GM23248 (cell line): ENCODE measurements around the gene RPS6KA4. TPM values are rescaled to one million over a fixed set of nuclear protein-coding genes. Genes with fewer than 3 reads are reported as not detected.

Source experiments
- DNase-seq: peaks from one replicate; pipeline ENCODE4 v3.0.0-alpha.2; 2015
- H2AFZ ChIP-seq: fragments of 200-600 bp; sonication (generic); 2 replicates; pipeline ENCODE4 v1.6.1; 2016; ENCODE audit warnings: antibody characterized with exemption
- H3F3A ChIP-seq: fragments of 200-600 bp; sonication (generic); 2 replicates; pipeline ENCODE4 v1.6.1; 2016; ENCODE audit warnings: mild to moderate bottlenecking, antibody characterized with exemption, mixed run types; ENCODE audit not compliant: insufficient read depth
- H3K27ac ChIP-seq: fragments of 200-600 bp; sonication (generic); 2 replicates; pipeline ENCODE4 v1.5.1; 2016; ENCODE audit warnings: mild to moderate bottlenecking
- H3K27me3 ChIP-seq: fragments of 200-600 bp; sonication (generic); replicated peaks from 2 replicates; pipeline ENCODE4 v1.6.1; 2016; ENCODE audit warnings: mild to moderate bottlenecking; ENCODE audit not compliant: insufficient read depth
- H3K36me3 ChIP-seq: fragments of 200-600 bp; sonication (generic); 2 replicates; pipeline ENCODE4 v1.6.1; 2016; ENCODE audit warnings: low read depth, mild to moderate bottlenecking
- H3K4me1 ChIP-seq: fragments of 200-600 bp; sonication (generic); 2 replicates; pipeline ENCODE4 v1.6.1; 2016; ENCODE audit warnings: mild to moderate bottlenecking; ENCODE audit not compliant: insufficient read depth
- H3K4me2 ChIP-seq: fragments of 200-600 bp; sonication (generic); one replicate; pipeline ENCODE4 v1.6.1; 2016; ENCODE audit warnings: mild to moderate bottlenecking; ENCODE audit not compliant: unreplicated experiment
- H3K4me3 ChIP-seq: fragments of 200-600 bp; sonication (generic); 2 replicates; pipeline ENCODE4 v1.5.1; 2016; ENCODE audit warnings: mild to moderate bottlenecking
- H3K79me2 ChIP-seq: fragments of 200-600 bp; sonication (generic); 2 replicates; pipeline ENCODE4 v1.6.1; 2016; ENCODE audit warnings: mild to moderate bottlenecking; ENCODE audit not compliant: insufficient read depth
- H3K9ac ChIP-seq: fragments of 200-600 bp; sonication (generic); 2 replicates; pipeline ENCODE4 v1.6.1; 2016; ENCODE audit warnings: mild to moderate bottlenecking
- H3K9me2 ChIP-seq: fragments of 200-600 bp; sonication (generic); 2 replicates; pipeline ENCODE4 v1.6.1; 2016; ENCODE audit warnings: mixed run types, mild to moderate bottlenecking, moderate library complexity; ENCODE audit not compliant: insufficient read depth
- H3K9me3 ChIP-seq: fragments of 200-600 bp; sonication (generic); one replicate; pipeline ENCODE4 v1.6.1; 2017; ENCODE audit warnings: low read depth
- H4K20me1 ChIP-seq: fragments of 200-600 bp; sonication (generic); 2 replicates; pipeline ENCODE4 v1.6.0; 2016; ENCODE audit not compliant: insufficient read depth
- EZH2 ChIP-seq: fragments of 200-600 bp; sonication (generic); IDR thresholded peaks from 2 replicates; pipeline ENCODE4 v1.6.1; 2018; ENCODE audit warnings: antibody characterized with exemption, mild to moderate bottlenecking; ENCODE audit not compliant: insufficient read depth, poor library complexity, severe bottlenecking
- EZH2phosphoT487 ChIP-seq: fragments of 200-600 bp; sonication (generic); IDR thresholded peaks from 2 replicates; pipeline ENCODE4 v1.6.1; 2018; ENCODE audit warnings: antibody characterized with exemption, moderate library complexity, mild to moderate bottlenecking, low read depth; ENCODE audit not compliant: insufficient read depth
- WGBS, 2 experiments: methylation state at CpG; one replicate each; pipeline ENCODE4 v1.1.6; 2015 to 2017; ENCODE audit warnings: low lambda C conversion rate in 2 of 2, low coverage in 1 of 2; ENCODE audit errors: missing lambda C conversion rate in 2 of 2; 5-methylcytosine and 5-hydroxymethylcytosine counted together
- in situ Hi-C: fragments of 300-500 bp; cut with MboI; formaldehyde crosslinking; loops from 2 replicates; pipeline ENCODE4 v1.15.0; 2020
- polyA plus RNA-seq: library from polyadenylated mRNA; unstranded; fragments of >200 nt; fragmentation: Nextera tagmentation; extraction: Ambion mirVana; gene quantifications from 2 replicates; pipeline ENCODE4 v1.2.1, GENCODE V29; 2016
- total RNA-seq: library from RNA; depleted of rRNA; stranded (reverse); fragments of >200 nt; shearing (Covaris generic); gene quantifications from 2 replicates; pipeline ENCODE4 v1.2.3, GENCODE V29; 2014

The RPS6KA4 gene
- total and polyA plus RNA-seq, 2 experiments from 2014 or later = 12.2 to 61.0 TPM

DNA sequence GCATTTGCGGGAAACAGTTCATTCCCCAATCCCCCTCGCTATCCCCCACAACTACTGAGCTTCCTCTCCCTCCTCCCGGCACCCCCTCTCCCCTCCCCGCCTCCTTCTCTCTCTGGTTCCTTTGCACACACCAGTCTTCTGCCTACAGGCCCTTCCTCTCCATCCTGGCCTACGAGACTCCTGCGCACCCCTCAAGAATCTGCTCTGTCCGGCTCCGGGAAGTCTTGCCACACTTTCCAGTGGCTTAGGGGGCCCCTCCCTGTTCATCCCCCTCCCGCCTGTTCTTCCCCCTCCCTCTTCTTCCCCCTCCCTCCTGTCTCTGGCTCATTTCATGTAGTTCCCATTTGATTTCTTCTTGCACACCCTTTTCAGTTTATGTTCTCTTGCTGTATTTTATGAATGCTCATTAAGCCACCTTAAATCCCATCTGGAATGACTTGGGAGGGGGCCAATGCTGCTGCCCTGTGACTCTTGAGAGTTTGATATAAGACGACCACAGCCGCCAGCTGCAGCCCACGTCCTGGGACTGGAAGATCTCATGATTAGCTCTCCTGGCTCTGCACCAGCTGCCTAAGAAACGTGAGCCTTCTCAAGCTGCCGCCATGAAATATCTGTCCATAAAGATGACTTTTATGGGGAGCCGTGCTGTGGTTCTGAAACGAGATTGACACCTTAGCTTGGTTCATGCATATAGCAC, 50.9 kb downstream of the RPS6KA4 start:
- TF ChIP-seq EZH2phosphoT487 (no peak), EZH2 (no peak)
- in situ Hi-C loops = no loop called here
- H3K27ac ChIP-seq = no peak overlapping the region
- H3K9me3 ChIP-seq = no peaks in the 10 kb centered on the region
- H3K4me1 ChIP-seq = no peaks in the 10 kb centered on the region
- H3K9ac ChIP-seq = no peak overlapping the region
- peak; percentile 12 for DNase-seq
- H3K4me2 ChIP-seq = no peak overlapping the region
- no peaks in the 10 kb centered on the region for H3K79me2 ChIP-seq
- H3K27me3 ChIP-seq = peaks cover 14% of the 10 kb centered on the region
- no peak overlapping the region for H3K4me3 ChIP-seq
- 1 to 11% methylated on average over 10 to 16 of the region's 16 CpGs for WGBS, 2 experiments
- H2AFZ ChIP-seq = no peak overlapping the region
- H3F3A ChIP-seq = no peaks in the 10 kb centered on the region
- H4K20me1 ChIP-seq = no peaks in the 10 kb centered on the region
- H3K9me2 ChIP-seq = no peaks in the 10 kb centered on the region
- H3K36me3 ChIP-seq = no peaks in the 10 kb centered on the region

DNA sequence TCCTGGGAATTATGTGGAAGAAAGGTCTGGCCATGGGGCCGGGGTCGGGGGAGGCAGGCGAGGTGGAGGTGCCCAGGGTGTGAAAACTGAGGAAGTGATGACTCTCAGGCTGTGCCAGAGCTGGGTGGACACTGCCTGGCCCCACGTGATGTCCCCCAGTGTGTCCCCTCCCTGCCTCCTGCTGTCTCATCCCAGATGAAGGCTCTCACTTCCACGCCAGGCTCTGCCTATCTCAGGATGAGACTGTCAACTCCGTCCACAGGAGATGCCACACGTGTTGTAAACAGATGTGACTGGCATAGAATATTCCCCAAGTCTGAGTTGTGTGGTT, 51.4 kb downstream of the RPS6KA4 start:
- H3K4me3 ChIP-seq = no peak overlapping the region
- H3K79me2 ChIP-seq = no peaks in the 10 kb centered on the region
- no peaks in the 10 kb centered on the region for H3K9me2 ChIP-seq
- H2AFZ ChIP-seq = no peak overlapping the region
- H3K9ac ChIP-seq = no peak overlapping the region
- TF ChIP-seq EZH2 = no peak
- no peak for TF ChIP-seq EZH2phosphoT487
- no peak for DNase-seq
- H3K4me1 ChIP-seq = no peaks in the 10 kb centered on the region
- no peaks in the 10 kb centered on the region for H3K36me3 ChIP-seq
- no peaks in the 10 kb centered on the region for H3K9me3 ChIP-seq
- H3K27me3 ChIP-seq = peaks cover 13% of the 10 kb centered on the region
- no peak overlapping the region for H3K4me2 ChIP-seq
- H3K27ac ChIP-seq = no peak overlapping the region
- WGBS, 2 experiments = 4 to 7% methylated on average over 7 of the region's 7 CpGs
- H4K20me1 ChIP-seq = no peaks in the 10 kb centered on the region
- H3F3A ChIP-seq = no peaks in the 10 kb centered on the region
- in situ Hi-C loops = no loop called here

DNA sequence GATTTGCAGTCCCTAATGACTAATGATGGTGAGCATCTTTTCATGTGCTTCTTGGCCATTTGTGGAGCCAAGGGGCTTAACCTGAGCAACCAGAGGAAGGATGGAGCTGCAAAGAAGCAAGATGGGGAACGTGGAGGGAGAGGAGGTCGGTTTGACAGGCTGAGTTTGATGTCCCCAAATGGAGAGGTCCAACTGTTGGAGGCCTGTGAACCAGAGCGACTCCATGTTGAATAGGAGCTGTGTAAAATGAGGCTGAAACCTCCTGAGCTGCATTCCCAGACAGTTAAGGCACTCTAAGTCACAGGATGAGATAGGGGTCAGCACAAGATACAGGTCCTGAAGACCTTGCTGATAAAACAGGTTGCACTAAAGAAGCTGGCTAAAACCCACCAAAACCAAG, 54.5 kb downstream of the RPS6KA4 start:
- in situ Hi-C loops = no loop called here
- Histone ChIP-seq H3K4me1 (no peaks in the 10 kb centered on the region), H3F3A (no peaks in the 10 kb centered on the region), H3K9me2 (no peaks in the 10 kb centered on the region), H4K20me1 (no peaks in the 10 kb centered on the region), H3K9me3 (no peaks in the 10 kb centered on the region), H3K27ac (no peak overlapping the region), H3K36me3 (no peaks in the 10 kb centered on the region), H3K4me2 (no peak overlapping the region), H3K9ac (no peak overlapping the region), H2AFZ (no peak overlapping the region), H3K79me2 (no peaks in the 10 kb centered on the region), H3K4me3 (no peak overlapping the region), H3K27me3 (peaks cover 13% of the 10 kb centered on the region)
- TF ChIP-seq EZH2 (no peak), EZH2phosphoT487 (no peak)
- WGBS, 2 experiments = 25 to 32% methylated on average over 3 of the region's 3 CpGs
- no peak for DNase-seq

DNA sequence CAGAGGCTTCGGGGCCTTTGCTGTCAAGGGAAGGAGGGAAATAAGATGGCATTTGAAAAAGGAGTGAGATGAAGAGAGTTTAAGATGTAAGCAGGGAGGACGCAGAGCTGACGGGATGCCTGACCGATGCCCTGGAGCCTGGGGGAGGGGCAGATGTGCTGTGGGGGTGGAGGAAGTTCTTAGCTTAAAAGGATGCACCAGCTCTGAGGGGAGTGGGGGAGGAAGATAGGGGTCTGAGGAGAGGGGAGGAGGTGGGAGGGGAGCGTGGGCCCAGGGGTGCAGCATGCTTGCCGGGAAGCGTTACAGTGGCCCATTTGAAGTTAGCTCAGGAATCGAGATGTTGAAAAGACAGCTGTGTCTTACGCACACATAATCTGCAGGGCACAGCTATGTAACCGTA, 56.3 kb downstream of the RPS6KA4 start:
- Histone ChIP-seq H2AFZ (no peak overlapping the region), H3K4me2 (no peak overlapping the region)
- 10 to 13% methylated on average over 5 to 10 of the region's 10 CpGs for WGBS, 2 experiments

More for the DNA sequence above, 56.3 kb downstream of the RPS6KA4 start:
- Histone ChIP-seq H3K27me3 (peaks cover 13% of the 10 kb centered on the region), H3K4me3 (no peak overlapping the region), H3K79me2 (no peaks in the 10 kb centered on the region), H3K9me3 (no peaks in the 10 kb centered on the region), H4K20me1 (no peaks in the 10 kb centered on the region), H3F3A (no peaks in the 10 kb centered on the region), H3K36me3 (no peaks in the 10 kb centered on the region), H3K27ac (no peak overlapping the region), H3K4me1 (no peaks in the 10 kb centered on the region), H3K9me2 (no peaks in the 10 kb centered on the region), H3K9ac (no peak overlapping the region)
- no peak for DNase-seq
- no peak for TF ChIP-seq EZH2phosphoT487
- no peak for TF ChIP-seq EZH2
- in situ Hi-C loops = no loop called here
